Astrocyte (in vitro differentiated cells and primary cell): ENCODE data around the gene MAS1. TPM values are rescaled to one million over a fixed set of nuclear protein-coding genes. Genes with fewer than 3 reads are reported as not detected.

ENCODE experiments used
- DNase-seq: peaks from one replicate; pipeline ENCODE4 v3.0.0-alpha.2; 2010; ENCODE audit warnings: low read depth
- FAIRE-seq: peaks from 2 replicates; lab custom pipeline; 2011; peaks lifted over from hg19 to GRCh38; lab: Jason Lieb, UNC
- H2AFZ ChIP-seq: 2 replicates; pipeline ENCODE4 v1.6.0; 2012; ENCODE audit warnings: low read depth, low read length, inconsistent platforms
- H3K27ac ChIP-seq: 2 replicates; pipeline ENCODE4 v1.5.1; 2011; ENCODE audit warnings: low read depth, low read length, inconsistent platforms
- H3K27me3 ChIP-seq: 2 replicates; pipeline ENCODE4 v1.6.0; 2011; ENCODE audit warnings: low read length, inconsistent platforms; ENCODE audit not compliant: insufficient read depth
- H3K36me3 ChIP-seq: 2 replicates; pipeline ENCODE4 v1.5.1; 2011; ENCODE audit warnings: low read length, inconsistent platforms; ENCODE audit not compliant: insufficient read depth
- H3K4me1 ChIP-seq: 2 replicates; pipeline ENCODE4 v1.5.1; 2011; ENCODE audit warnings: low read length, inconsistent platforms; ENCODE audit not compliant: insufficient read depth
- H3K4me2 ChIP-seq: 2 replicates; pipeline ENCODE4 v1.6.0; 2012; ENCODE audit warnings: low read length, inconsistent platforms
- H3K4me3 ChIP-seq: 2 replicates; pipeline ENCODE4 v1.5.1; 2011; ENCODE audit warnings: low read depth, mild to moderate bottlenecking, low read length, inconsistent platforms; ENCODE audit not compliant: insufficient read depth
- H3K79me2 ChIP-seq: 2 replicates; pipeline ENCODE4 v1.6.0; 2012; ENCODE audit warnings: mild to moderate bottlenecking, low read length, inconsistent platforms; ENCODE audit not compliant: insufficient read depth
- H3K9ac ChIP-seq: 2 replicates; pipeline ENCODE4 v1.6.0; 2012; ENCODE audit warnings: mild to moderate bottlenecking, low read length, inconsistent platforms
- H3K9me3 ChIP-seq: 2 replicates; pipeline ENCODE4 v1.5.1; 2012; ENCODE audit warnings: low read depth, mild to moderate bottlenecking, low read length, inconsistent platforms; ENCODE audit not compliant: insufficient read depth
- H4K20me1 ChIP-seq: 2 replicates; pipeline ENCODE4 v1.6.0; 2012; ENCODE audit warnings: low read length, inconsistent platforms; ENCODE audit not compliant: insufficient read depth
- H3K27ac Mint-ChIP-seq: one replicate; pipeline ENCODE4 v1.8.0; 2021; ENCODE audit warnings: mild to moderate bottlenecking, mixed read lengths; ENCODE audit not compliant: unreplicated experiment
- H3K27me3 Mint-ChIP-seq: one replicate; pipeline ENCODE4 v1.8.0; 2021; ENCODE audit warnings: low read depth, mixed read lengths; ENCODE audit not compliant: unreplicated experiment
- H3K36me3 Mint-ChIP-seq: one replicate; pipeline ENCODE4 v1.8.0; 2021; ENCODE audit warnings: low read depth, mixed read lengths; ENCODE audit not compliant: unreplicated experiment
- H3K4me1 Mint-ChIP-seq: one replicate; pipeline ENCODE4 v1.8.0; 2021; ENCODE audit warnings: low read depth, mixed read lengths; ENCODE audit not compliant: unreplicated experiment
- H3K4me3 Mint-ChIP-seq: one replicate; pipeline ENCODE4 v1.8.0; 2021; ENCODE audit warnings: mild to moderate bottlenecking, moderate library complexity, mixed read lengths; ENCODE audit not compliant: unreplicated experiment
- H3K9me3 Mint-ChIP-seq: one replicate; pipeline ENCODE4 v1.8.0; 2021; ENCODE audit warnings: mild to moderate bottlenecking, mixed read lengths; ENCODE audit not compliant: unreplicated experiment
- EZH2 ChIP-seq: IDR thresholded peaks from 2 replicates; pipeline ENCODE4 v1.6.1; 2012; ENCODE audit warnings: mild to moderate bottlenecking, low read length, inconsistent platforms; ENCODE audit not compliant: insufficient read depth
- total RNA-seq: library from RNA; stranded (reverse); gene quantifications from 2 replicates; pipeline ENCODE4 v1.2.1, GENCODE V29; 2021
- TF ChIP-seq, protein P1 (sequence below): IDR thresholded peaks from 2 replicates; pipeline ENCODE4 v1.5.1; 2011; ENCODE audit warnings: low read depth, mild to moderate bottlenecking, inconsistent platforms, low read length, moderate library complexity; ENCODE audit not compliant: insufficient read depth

The MAS1 gene
- total RNA-seq, 1 donor from 2014 or later = not detected

DNA sequence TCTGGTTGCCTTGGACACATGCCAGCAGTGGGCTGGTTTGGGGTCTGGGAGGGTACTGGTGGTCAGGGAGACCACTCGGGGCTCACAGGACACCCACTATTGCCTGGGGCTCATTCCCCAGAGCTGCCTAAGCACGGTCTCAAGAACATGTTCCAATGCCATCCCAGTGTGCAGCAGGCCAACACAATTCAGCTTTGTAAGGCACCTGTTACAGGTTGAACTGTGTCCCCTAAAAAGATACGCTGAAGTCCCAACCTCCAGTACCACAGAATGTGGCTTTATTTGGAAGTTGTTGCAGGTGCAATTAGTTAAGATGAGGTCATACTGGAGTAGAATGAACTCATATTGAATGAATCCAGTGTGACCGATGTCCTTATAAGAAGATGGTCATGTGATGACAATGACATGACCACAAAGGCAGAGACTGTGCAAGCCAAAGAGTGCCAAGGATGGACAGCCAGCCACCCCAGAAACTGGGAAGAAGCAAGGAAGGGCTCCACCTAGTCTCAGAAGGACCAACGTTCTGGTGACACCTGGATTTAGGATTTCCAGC lies 13.5 kb upstream of the MAS1 start:
- Mint-ChIP-seq H3K9me3 (peaks cover 4% of the 10 kb centered on the region), H3K4me3 (no peak overlapping the region), H3K27me3 (peaks cover 22% of the 10 kb centered on the region), H3K27ac (no peak overlapping the region), H3K4me1 (no peaks in the 10 kb centered on the region), H3K36me3 (no peaks in the 10 kb centered on the region)
- DNase-seq = no peak
- Histone ChIP-seq H3K4me1 (peaks cover 3% of the 10 kb centered on the region), H3K9ac (no peak overlapping the region), H3K36me3 (no peaks in the 10 kb centered on the region), H3K27me3 (peaks cover 5% of the 10 kb centered on the region), H3K4me2 (no peak overlapping the region), H3K79me2 (no peaks in the 10 kb centered on the region), H4K20me1 (no peaks in the 10 kb centered on the region), H3K4me3 (no peak overlapping the region), H3K9me3 (no peaks in the 10 kb centered on the region), H2AFZ (no peak overlapping the region), H3K27ac (no peak overlapping the region)
- TF ChIP-seq, protein P1, sequence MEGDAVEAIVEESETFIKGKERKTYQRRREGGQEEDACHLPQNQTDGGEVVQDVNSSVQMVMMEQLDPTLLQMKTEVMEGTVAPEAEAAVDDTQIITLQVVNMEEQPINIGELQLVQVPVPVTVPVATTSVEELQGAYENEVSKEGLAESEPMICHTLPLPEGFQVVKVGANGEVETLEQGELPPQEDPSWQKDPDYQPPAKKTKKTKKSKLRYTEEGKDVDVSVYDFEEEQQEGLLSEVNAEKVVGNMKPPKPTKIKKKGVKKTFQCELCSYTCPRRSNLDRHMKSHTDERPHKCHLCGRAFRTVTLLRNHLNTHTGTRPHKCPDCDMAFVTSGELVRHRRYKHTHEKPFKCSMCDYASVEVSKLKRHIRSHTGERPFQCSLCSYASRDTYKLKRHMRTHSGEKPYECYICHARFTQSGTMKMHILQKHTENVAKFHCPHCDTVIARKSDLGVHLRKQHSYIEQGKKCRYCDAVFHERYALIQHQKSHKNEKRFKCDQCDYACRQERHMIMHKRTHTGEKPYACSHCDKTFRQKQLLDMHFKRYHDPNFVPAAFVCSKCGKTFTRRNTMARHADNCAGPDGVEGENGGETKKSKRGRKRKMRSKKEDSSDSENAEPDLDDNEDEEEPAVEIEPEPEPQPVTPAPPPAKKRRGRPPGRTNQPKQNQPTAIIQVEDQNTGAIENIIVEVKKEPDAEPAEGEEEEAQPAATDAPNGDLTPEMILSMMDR = no peak
- no peak for TF ChIP-seq EZH2
- FAIRE-seq = no peak

DNA sequence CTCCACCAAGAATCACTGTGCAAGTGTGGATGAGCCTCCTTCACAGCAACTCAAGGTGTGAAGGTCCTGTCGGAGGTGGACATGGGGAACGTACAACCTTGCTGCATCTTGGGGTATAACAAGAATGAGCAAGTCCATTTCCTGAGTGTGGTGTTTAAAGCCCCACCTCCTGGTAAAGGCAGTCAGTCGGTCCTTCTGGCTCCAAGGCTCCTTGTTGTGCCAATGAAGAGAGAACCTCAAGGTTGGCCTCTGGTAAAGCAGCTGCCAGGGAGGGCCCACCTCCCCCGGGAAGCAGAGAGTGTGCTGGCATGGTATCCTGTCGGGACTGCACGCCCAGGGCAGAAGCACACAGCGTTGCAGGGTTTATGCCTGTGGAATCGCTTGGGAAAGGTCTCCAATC lies 12.4 kb upstream of the MAS1 start:
- TF ChIP-seq EZH2 = no peak
- TF ChIP-seq, protein P1 = no peak

DNA sequence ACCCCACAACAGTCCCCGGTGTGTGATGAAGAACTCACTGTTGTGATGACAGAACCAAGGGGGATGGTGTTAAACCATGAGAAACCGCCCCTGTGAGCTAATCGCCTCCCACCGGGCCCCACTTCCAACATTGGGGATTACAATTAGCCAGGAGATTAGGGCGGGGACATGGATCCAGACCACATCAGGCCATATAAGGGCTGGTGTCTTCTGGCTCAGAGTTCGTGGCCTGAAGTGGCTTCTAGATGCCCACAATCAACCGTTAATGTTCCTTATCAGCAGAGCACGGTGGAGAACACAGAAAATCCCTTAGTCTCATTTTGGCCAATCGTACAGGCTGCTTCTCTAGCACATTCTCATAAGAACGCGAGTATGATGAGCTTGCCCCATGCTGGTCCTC lies 10.9 kb upstream of the MAS1 start:
- H3K9me3 ChIP-seq = no peaks in the 10 kb centered on the region
- H3K79me2 ChIP-seq = no peaks in the 10 kb centered on the region
- H3K27me3 Mint-ChIP-seq = peaks cover 19% of the 10 kb centered on the region
- no peak overlapping the region for H2AFZ ChIP-seq
- H3K4me1 Mint-ChIP-seq = no peaks in the 10 kb centered on the region
- H3K9ac ChIP-seq = no peak overlapping the region
- no peak overlapping the region for H3K4me3 Mint-ChIP-seq
- H3K9me3 Mint-ChIP-seq = peaks cover 2% of the 10 kb centered on the region
- no peaks in the 10 kb centered on the region for H3K36me3 ChIP-seq
- no peaks in the 10 kb centered on the region for H3K36me3 Mint-ChIP-seq
- no peak overlapping the region for H3K27ac Mint-ChIP-seq
- no peak for FAIRE-seq
- H3K27me3 ChIP-seq = peaks cover 5% of the 10 kb centered on the region
- TF ChIP-seq EZH2 = no peak
- TF ChIP-seq, protein P1 = no peak
- H3K4me1 ChIP-seq = no peaks in the 10 kb centered on the region
- H4K20me1 ChIP-seq = no peaks in the 10 kb centered on the region
- no peak for DNase-seq
- no peak overlapping the region for H3K27ac ChIP-seq
- no peak overlapping the region for H3K4me2 ChIP-seq
- no peak overlapping the region for H3K4me3 ChIP-seq

More for the DNA sequence above, 12.4 kb upstream of the MAS1 start:
- FAIRE-seq = no peak
- Histone ChIP-seq H3K4me2 (no peak overlapping the region), H3K36me3 (no peaks in the 10 kb centered on the region), H3K9me3 (no peaks in the 10 kb centered on the region), H3K79me2 (no peaks in the 10 kb centered on the region), H4K20me1 (no peaks in the 10 kb centered on the region), H3K4me1 (peaks cover 3% of the 10 kb centered on the region), H3K4me3 (no peak overlapping the region), H2AFZ (no peak overlapping the region), H3K9ac (no peak overlapping the region), H3K27ac (no peak overlapping the region), H3K27me3 (peaks cover 5% of the 10 kb centered on the region)
- H3K36me3 Mint-ChIP-seq = no peaks in the 10 kb centered on the region
- H3K9me3 Mint-ChIP-seq = peaks cover 4% of the 10 kb centered on the region
- H3K4me1 Mint-ChIP-seq = no peaks in the 10 kb centered on the region
- peaks cover 25% of the 10 kb centered on the region for H3K27me3 Mint-ChIP-seq
- no peak overlapping the region for H3K4me3 Mint-ChIP-seq
- H3K27ac Mint-ChIP-seq = no peak overlapping the region
- no peak for DNase-seq
